Ishikawa (cell line): ENCODE data around the gene TMEM108.

Experiments used
- CEBPB ChIP-seq: IDR thresholded peaks from 2 replicates; pipeline ENCODE4 v1.6.1; 2012
- CREB1 ChIP-seq: IDR thresholded peaks from 2 replicates; pipeline ENCODE4 v1.6.1; 2012; ENCODE audit warnings: low read depth
- EGR1 ChIP-seq: IDR thresholded peaks from 2 replicates; pipeline ENCODE4 v1.6.1; 2012
- FOXM1 ChIP-seq: IDR thresholded peaks from 2 replicates; pipeline ENCODE4 v1.6.1; 2012; ENCODE audit warnings: low read depth, borderline replicate concordance
- RAD21 ChIP-seq: IDR thresholded peaks from 2 replicates; pipeline ENCODE4 v1.6.1; 2012; ENCODE audit warnings: low read depth
- TAF1 ChIP-seq: IDR thresholded peaks from 2 replicates; pipeline ENCODE4 v1.6.1; 2012; ENCODE audit warnings: low read depth, mild to moderate bottlenecking
- TCF12 ChIP-seq: IDR thresholded peaks from 2 replicates; pipeline ENCODE4 v1.6.1; 2012; ENCODE audit warnings: low read depth
- TEAD4 ChIP-seq: IDR thresholded peaks from 2 replicates; pipeline ENCODE4 v1.6.1; 2012
- YY1 ChIP-seq: IDR thresholded peaks from 2 replicates; pipeline ENCODE4 v1.6.1; 2012; ENCODE audit warnings: low read depth
- TF ChIP-seq, protein P1 (sequence below): IDR thresholded peaks from 2 replicates; pipeline ENCODE4 v1.6.1; 2012
- TF ChIP-seq, protein P2 (sequence below): IDR thresholded peaks from 2 replicates; pipeline ENCODE4 v1.6.1; 2012
- TF ChIP-seq, protein P3 (sequence below): IDR thresholded peaks from 2 replicates; pipeline ENCODE4 v1.6.1; 2012; ENCODE audit warnings: low read depth, mild to moderate bottlenecking

DNA sequence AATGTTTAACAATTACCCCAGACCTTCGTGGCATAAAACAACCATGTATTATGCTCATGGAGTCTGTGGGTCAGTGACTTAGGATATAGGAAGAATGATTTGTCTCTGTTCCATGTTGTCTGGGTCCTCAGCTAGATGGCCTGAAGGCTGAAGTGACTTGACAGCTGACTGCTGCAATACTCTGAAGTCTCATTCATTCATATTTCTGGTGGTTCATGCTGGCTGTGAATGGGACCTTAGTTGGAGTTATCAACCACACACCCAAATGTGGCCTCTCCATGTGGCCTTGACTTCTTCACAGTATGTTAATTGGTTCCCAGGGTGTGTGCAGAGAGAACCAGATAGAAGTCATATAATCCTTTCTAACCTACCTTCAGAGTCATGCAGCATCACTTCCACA lies 216.5 kb downstream of the TMEM108 start:
- TF ChIP-seq YY1 (no peak), CEBPB (no peak), EGR1 (no peak), RAD21 (no peak), TAF1 (no peak), FOXM1 (no peak), CREB1 (no peak), TEAD4 (no peak), TCF12 (no peak)
- TF ChIP-seq, protein P1, sequence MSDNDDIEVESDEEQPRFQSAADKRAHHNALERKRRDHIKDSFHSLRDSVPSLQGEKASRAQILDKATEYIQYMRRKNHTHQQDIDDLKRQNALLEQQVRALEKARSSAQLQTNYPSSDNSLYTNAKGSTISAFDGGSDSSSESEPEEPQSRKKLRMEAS: no peak
- TF ChIP-seq, protein P2, sequence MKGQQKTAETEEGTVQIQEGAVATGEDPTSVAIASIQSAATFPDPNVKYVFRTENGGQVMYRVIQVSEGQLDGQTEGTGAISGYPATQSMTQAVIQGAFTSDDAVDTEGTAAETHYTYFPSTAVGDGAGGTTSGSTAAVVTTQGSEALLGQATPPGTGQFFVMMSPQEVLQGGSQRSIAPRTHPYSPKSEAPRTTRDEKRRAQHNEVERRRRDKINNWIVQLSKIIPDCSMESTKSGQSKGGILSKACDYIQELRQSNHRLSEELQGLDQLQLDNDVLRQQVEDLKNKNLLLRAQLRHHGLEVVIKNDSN: no peak
- TF ChIP-seq, protein P3, sequence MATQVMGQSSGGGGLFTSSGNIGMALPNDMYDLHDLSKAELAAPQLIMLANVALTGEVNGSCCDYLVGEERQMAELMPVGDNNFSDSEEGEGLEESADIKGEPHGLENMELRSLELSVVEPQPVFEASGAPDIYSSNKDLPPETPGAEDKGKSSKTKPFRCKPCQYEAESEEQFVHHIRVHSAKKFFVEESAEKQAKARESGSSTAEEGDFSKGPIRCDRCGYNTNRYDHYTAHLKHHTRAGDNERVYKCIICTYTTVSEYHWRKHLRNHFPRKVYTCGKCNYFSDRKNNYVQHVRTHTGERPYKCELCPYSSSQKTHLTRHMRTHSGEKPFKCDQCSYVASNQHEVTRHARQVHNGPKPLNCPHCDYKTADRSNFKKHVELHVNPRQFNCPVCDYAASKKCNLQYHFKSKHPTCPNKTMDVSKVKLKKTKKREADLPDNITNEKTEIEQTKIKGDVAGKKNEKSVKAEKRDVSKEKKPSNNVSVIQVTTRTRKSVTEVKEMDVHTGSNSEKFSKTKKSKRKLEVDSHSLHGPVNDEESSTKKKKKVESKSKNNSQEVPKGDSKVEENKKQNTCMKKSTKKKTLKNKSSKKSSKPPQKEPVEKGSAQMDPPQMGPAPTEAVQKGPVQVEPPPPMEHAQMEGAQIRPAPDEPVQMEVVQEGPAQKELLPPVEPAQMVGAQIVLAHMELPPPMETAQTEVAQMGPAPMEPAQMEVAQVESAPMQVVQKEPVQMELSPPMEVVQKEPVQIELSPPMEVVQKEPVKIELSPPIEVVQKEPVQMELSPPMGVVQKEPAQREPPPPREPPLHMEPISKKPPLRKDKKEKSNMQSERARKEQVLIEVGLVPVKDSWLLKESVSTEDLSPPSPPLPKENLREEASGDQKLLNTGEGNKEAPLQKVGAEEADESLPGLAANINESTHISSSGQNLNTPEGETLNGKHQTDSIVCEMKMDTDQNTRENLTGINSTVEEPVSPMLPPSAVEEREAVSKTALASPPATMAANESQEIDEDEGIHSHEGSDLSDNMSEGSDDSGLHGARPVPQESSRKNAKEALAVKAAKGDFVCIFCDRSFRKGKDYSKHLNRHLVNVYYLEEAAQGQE: no peak
